CD4-positive, alpha-beta T cell treated with Interleukin-12 subunit alpha and Interleukin-12 subunit beta, for 1 hour (primary cell): ENCODE measurements around the gene TBC1D24.
"Not testable (repeated sequence)": the region's sequence is repeated elsewhere in the genome, so short reads cannot be mapped to it uniquely, and the experiment has no call there.

ENCODE experiments used
- DNase-seq: peaks from one replicate; pipeline ENCODE4 v3.0.0-alpha.2; 2020

The TBC1D24 gene

DNA sequence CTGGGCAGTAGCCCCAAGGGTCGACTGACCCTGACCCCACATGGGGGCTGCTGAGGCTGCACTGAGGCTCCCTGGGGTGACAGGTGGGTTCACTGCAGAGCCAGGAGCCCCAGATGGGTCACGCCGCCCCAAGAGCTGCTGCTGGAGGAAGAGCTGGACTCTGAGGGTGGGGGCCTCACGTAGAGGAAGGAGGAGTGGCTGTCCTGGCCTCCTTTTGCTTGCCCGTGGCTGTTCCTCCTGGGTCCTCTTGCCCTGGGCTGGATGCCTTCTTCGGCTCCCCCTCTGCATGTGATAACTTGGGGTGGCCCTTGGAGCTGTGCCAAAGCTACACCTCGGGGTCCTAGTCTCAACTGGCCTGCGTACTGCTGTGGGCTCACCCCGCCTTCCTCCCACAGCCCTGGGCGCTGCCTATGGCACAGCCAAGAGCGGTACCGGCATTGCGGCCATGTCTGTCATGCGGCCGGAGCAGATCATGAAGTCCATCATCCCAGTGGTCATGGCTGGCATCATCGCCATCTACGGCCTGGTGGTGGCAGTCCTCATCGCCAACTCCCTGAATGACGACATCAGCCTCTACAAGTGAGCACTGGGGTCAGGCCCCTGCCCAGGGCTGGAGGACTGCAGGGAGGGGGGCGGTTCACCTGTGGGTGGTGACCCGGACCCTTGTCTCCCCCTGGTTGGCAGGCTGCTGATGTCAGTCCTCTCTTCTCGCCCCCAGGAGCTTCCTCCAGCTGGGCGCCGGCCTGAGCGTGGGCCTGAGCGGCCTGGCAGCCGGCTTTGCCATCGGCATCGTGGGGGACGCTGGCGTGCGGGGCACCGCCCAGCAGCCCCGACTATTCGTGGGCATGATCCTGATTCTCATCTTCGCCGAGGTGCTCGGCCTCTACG is 44.1 kb downstream of the TBC1D24 start:
- no peak for DNase-seq

- no peak for DNase-seq
These were observed 44.8 kb downstream of the TBC1D24 start for GRCh38 chr16:2519711-2520080.

DNA sequence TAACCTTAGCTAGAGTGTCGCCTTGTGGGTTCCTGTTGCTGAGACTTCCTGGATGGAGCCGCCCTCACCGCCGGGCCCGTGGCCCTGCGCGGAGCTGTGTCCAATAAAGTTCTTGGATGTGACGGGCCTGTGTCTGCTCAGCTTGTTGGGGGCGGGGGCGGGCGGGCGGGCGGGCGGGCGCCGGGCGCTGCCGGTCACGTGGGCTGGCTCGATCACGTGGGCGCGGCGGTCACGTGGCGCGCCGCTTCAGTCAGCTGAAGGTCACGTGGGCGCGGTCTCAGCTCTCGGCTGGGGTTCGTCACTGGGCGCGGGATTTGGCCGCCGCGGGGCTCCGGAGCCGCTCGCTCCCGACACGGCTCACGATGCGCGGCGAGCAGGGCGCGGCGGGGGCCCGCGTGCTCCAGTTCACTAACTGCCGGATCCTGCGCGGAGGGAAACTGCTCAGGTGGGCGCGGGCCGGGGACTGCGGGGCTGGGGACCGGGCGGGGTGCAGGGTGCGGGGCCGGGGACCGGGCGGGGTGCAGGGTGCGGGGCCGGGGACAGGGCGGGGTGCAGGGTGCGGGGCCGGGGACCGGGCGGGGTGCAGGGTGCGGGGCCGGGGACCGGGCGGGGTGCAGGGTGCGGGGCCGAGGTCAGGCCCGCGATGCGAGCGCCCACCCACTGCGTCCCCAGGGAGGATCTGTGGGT is 45.3 kb downstream of the TBC1D24 start, which contains the start of gene AMDHD2:
TSS of gene AMDHD2 (plus strand) at position 275 of the 687 bp plus-strand sequence. CDS start at position 363, 88 bp downstream.
- DNase-seq = peak; percentile 91

GRCh38 chr16:2520784-2521531 is 46.0 kb downstream of the TBC1D24 start:
- DNase-seq = peak; percentile 84

DNA sequence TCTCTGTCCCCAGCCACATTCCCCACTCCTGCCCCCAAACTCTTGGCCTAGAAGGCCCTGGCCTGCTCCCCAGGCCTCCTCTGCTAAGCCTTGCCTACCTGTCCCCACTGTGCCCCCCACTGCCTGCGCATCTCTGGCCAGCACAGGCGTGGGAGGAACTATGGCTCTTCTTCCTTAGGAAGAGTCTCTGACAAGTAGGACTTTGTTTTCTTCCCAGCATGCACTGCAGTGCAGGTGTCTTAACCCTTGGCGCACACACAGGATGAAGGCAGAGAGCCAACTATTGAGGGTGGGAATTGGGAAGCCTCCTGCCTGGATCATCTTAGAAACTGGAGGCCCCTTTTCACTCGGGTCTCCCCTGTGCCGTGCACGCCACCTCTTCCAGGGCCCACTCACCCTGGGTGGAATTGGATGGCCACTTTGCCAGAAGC is 48.9 kb downstream of the TBC1D24 start:
- DNase-seq = no peak

GRCh38 chr16:2524339-2524938 is 49.5 kb downstream of the TBC1D24 start:
- no peak for DNase-seq

DNA sequence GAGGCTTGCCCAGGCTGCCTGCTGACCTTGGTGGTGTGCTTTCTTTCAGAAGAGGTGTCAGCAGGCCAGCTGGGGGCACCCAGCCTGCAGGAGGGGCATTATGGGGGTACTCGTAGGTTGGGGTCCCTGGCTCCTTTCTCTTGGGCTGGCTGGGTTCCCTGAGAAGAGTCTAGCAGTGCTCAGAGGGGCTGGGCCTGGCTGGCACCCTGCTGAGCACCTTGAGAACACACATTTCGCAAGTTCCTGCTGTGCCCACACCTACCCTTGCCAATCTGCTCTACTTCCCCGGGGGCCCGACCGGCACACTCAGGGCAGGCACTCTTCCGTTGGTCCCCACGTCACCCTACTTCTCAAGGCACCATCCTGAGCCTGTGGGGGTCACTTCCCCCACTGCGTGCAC is 51.2 kb downstream of the TBC1D24 start:
- no peak for DNase-seq

DNA sequence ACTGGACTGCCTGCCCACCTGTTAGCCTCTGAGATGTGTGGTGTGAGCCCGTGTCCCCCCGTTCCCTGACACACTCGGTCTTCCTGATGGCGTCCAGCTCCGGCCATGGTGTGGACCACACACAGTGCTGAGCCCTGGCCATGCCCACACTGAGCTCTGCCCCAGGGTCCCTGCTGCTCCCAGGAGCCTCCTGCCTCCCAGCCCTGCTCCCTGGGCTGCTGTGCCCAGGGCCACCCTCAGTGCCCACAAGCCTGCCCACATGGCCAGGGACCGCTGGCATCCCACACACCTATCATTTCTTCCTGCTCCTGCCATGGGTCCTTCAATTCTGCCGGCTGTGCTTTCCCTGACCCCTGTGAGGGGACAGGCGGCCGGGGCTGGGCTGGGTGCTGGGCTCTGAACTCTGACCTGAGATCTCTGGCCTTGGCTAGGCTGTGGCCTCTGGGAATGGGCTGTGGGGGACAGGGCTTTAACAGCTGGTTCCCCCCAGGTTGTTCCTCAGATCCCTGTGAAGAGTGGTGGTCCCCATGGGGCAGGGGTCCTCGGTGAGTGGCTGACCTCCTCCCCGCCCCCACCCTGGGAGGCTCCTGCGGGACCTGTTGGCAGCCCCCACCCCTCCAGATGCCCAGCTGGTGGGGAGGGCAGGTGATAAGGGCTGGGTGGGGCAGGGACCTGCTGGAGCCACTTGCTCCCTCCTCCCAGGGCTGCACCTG is 52.3 kb downstream of the TBC1D24 start:
- no peak for DNase-seq

GRCh38 chr16:2527784-2528100 is 52.8 kb downstream of the TBC1D24 start:
- DNase-seq = no peak

DNA sequence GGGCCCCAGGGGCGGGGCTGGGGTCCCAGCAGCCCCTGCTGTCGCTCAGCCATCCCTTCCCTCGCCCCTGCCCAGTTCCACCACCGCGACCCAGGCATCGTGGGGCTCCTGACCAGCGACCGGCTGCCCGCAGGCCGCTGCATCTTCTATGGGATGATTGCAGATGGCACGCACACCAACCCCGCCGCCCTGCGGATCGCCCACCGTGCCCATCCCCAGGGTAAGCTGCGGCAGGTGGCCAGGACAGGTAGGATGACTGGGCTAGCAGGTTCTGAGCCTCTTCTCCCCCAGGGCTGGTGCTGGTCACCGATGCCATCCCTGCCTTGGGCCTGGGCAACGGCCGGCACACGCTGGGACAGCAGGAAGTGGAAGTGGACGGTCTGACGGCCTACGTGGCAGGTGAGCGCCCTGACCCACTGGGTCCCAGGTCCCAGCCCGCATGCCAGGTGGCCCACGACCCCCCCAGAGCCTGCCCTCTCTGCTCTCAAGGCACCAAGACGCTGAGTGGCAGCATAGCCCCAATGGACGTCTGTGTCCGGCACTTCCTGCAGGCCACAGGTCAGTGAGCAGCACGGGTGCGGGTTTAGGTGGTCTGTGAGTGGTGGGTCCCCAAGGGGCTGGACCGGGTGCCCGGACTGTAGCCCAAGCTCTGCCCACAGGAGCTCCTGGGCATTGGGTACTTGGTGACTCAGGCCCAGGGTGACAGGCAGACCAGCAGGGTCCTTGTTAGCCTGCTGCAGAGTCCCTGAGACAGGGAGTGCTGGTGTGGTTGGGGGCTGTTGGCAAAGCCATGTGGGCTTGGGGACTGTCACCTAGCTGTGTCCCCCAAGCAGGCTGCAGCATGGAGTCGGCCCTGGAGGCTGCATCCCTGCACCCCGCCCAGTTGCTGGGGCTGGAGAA is 53.5 kb downstream of the TBC1D24 start:
- no peak for DNase-seq

DNA sequence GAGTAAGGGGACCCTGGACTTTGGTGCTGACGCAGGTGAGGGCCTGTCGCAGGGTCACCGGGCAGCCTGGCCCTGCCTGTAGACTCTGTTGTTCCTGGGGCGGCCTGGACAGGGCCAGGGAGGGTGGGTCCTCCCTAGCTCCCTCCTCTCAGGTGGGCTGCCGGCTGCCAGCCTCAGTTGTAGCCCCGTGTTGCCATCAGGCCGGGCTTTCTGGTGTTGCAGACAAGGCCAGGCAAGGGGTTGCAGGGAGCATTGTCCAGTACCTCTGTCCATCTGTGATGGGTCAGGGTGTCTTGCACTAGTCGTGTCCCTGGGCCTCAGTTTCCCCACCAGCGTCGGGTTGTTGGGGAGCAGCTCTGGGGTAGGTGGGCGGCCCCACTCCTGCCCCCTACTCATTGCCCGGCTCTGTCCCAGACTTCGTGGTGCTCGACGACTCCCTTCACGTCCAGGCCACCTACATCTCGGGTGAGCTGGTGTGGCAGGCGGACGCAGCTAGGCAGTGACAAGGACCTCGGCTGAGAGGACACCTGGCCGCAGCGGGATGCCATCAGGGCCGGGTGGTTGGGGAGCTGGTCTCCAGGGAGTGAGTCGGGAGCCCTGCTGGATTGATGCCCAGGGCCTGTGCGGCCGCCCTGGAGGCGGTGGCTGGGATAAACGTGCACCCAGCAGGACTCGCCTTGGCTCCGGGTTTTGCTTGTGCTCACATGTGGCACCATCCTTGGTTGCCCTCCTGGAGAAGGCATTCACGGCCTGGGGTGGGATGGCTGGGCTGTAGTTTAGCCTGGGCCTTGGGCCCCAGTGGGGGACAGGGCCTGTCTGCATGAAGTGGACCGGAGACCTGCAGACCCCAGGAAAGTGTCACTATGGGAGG is 54.4 kb downstream of the TBC1D24 start:
- DNase-seq = no peak

DNA sequence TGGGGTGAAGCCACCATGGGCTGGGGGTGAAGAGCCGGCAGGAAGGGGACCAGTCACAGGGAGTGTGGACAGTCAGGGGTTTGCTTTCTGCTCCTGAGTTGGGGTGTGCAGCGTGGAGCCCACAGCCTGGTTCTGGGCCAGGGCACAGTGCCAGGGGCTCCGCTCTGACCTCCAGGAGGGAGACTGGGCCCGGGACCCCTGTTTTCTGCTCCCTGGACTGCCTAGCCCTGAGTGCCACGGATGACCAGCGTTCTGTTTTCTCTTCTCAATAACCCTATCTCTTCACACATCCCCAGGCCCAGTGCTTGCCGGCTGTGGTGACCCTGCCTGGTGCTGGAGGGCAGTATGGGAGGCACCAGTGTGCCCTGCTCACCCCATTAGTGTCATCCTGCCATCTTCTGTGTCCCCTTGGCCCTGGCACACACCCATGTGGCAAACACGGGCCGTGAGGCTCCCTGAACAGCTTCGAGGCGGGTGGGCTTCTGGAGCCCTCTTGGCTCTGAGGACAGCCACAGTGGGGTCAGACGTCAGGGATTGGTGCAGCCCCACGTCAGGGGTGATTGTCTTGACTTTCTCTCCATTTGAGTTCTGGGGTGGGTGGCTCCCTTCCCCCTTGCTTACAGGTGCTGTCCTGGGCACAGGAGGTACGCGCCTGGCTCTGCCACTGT is 55.2 kb downstream of the TBC1D24 start:
- DNase-seq = no peak

- DNase-seq = no peak
These were observed 55.8 kb downstream of the TBC1D24 start for GRCh38 chr16:2530629-2531318.

DNA sequence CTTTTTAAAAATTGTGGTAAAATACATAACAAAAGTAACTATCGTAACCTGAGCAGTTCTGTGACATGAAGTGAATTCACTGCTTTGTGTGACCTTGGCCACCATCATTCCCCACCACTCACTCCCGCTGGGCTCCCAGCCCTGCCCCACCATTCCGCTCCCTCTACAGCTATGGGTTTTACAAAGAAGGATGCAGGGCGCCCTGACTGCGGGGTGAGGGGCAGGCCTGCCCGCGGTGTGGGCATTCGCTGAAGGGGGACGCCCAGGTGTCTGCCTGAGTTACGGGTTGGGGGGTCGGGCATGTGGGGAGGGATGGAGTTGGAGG is 56.4 kb downstream of the TBC1D24 start, which contains the start of gene CEMP1:
TSS of gene CEMP1 (minus strand) at position 38 of the 325 bp plus-strand sequence. CDS start 335 bp downstream, outside the sequence.
- no peak for DNase-seq

DNA sequence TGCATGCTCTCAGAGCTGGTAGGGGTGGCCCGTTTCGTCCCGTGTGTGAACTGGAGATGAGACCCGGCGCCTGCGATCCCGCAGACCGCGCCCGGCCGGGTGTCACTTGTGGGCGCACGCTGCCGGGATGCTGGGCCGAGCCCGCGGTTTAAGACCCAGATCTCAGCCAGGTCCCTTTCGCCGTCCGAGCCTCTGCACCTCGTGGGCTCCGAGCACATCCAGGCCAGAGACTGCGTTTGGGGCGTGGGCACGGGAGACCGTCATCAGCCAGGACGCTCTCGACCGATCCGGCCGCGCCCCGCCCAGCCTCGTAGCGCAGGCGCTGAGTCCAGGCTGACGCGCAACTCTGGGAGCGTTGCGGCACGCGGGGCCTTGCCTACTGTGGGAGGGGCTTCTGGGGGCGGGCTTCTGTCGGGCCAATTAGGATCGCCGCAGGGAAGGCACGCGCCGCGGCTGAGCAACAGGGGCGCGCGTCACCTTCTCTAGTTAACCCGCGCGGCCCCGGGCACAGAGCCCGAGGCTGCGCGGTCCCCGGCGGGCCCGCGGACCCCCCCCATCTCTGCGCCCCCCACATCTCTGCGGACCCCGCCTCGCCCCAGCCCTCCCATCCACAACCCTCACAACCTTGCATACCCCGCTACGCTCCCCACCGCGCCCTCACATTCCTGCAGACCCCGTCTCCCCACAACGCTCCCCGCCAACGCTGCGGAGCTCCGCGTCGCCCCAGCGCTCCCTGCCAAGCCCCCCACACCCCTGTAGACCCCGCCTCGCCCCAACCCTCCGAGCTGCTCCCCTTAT is 57.0 kb downstream of the TBC1D24 start:
- DNase-seq = peak; percentile 97

DNA sequence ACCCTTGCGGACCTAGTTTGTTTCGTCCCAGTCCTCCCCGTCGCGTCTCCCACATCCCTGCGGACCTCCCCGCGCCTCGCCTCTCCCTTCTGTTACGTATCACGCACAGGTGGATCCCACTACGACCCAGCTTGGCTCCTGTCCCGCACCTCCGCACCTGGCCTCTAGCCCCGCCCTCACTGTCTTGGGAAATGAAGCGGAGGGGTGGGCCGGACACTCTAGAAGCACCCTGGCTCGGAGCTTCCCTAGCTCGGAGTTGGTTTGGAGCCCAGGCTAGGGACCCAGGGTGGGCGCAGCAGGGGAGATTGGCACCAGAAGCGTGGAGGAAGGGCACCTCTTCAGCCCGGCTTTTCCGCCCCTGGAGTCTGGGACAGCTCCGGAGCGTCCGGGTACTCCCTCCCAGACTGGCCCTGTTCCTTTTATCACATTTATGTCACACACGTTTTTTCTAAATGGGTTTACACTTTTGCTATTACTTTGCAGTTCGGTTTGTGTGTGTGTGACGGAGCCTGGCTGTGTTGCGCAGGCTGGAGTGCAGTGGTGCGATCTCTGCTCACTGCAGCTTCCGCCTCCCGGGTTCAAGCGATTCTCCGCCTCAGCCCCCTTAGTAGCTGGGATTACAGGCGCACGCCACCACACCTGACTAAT is 57.7 kb downstream of the TBC1D24 start:
- peak; percentile 75 for DNase-seq

DNA sequence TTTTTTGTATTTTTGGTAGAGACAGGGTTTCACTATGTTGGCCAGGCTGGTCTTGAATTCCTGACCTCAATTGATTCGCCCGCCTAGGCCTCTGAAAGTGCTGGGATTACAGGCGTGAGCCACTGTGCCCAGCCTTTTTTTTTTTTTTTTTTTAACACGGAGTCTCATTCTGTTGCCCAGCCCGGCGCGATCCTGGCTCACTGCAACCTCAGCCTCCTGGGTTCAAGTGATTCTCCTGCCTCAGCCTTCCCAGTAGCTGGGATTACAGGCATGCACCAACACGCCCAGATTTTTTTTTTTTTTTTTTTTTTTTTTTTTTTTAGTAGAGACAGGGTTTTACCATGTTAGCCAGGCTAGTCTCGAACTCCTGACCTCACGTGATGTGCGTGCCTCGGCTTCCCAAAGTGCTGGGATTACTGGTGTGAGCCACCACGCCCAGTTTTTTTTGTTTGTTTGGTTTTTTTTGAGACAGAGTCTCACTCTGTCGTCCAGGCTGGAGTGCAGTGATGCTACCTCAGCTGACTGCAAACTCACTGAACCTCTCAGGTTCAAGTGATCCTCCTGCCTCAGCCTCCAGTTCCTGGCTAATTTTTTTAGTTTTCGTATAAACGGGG is 58.3 kb downstream of the TBC1D24 start:
- DNase-seq = not testable (repeated sequence)
